ENCODE results near the gene PEX14. TPM values are rescaled to one million over a fixed set of nuclear protein-coding genes. Genes with fewer than 3 reads are reported as not detected.

PEX14 gene
- polyA plus RNA-seq, 1 donor (not counting 4 experiments of a cell fraction or from before 2014, with no cell fraction given), result 8.4 TPM

GRCh38 chr1:10484521-10484920, 9.8 kb downstream of the PEX14 start:
- Histone ChIP-seq H3K4me3 (ENCODE audit: control insufficient read depth in 2 of 3, extremely low read depth in 1 of 3, insufficient read depth in 2 of 3, low read depth in 1 of 3, low read length in 3 of 3) (no peak overlapping the region), H3K27ac (ENCODE audit: control insufficient read depth, insufficient read depth, low read length) (no peak overlapping the region), H2AFZ (ENCODE audit: control insufficient read depth, low read length) (no peak overlapping the region), H4K20me1 (ENCODE audit: control insufficient read depth, extremely low read depth, insufficient read depth, low read length) (no peaks in the 10 kb centered on the region), H3K4me2 (ENCODE audit: control insufficient read depth, extremely low read depth, insufficient read depth, low read depth, low read length) (no peak overlapping the region), H3K4me1 (ENCODE audit: control insufficient read depth, extremely low read depth, insufficient read depth, low read length) (peaks cover 2% of the 10 kb centered on the region), H3K79me2 (ENCODE audit: control insufficient read depth, insufficient read depth, low read length) (peaks cover 88% of the 10 kb centered on the region), H3K9ac (ENCODE audit: control insufficient read depth, extremely low read depth, insufficient read depth, low read length) (no peak overlapping the region), H3K36me3 (ENCODE audit: control insufficient read depth in 2 of 2, extremely low read depth in 1 of 2, insufficient read depth in 2 of 2, low read length in 2 of 2) (no peaks in the 10 kb centered on the region), H3K27me3 (ENCODE audit: control insufficient read depth, extremely low read depth, insufficient read depth, low read length) (no peaks in the 10 kb centered on the region), H3K9me3 (ENCODE audit: control insufficient read depth, low read depth, low read length) (no peaks in the 10 kb centered on the region), H3K9me1 (ENCODE audit: control insufficient read depth, extremely low read depth, insufficient read depth, low read length) (no peaks in the 10 kb centered on the region)
- dilution Hi-C loops (cut with MboI; ENCODE audit: extremely low pct_ligation_motif_present, low sequenced_read_pairs), result no loop called here
- TF ChIP-seq CTCF (optimal IDR thresholded peaks at IDR 0.05 in 1 of 3, IDR thresholded peaks at IDR 0.05 in 1 of 3, conservative IDR thresholded peaks at IDR 0.05 in 1 of 3; ENCODE audit: extremely low read depth in 1 of 3, insufficient read depth in 2 of 3, low read length in 3 of 3) (no peak), EZH2 (IDR thresholded peaks at IDR 0.05; ENCODE audit: low read length) (no peak)
- FAIRE-seq (no peak), DNase-seq (ENCODE audit: low read depth, low spot score) (no peak)

GRCh38 chr1:10489291-10490055, 14.7 kb downstream of the PEX14 start:
- H2AFZ ChIP-seq (ENCODE audit: control insufficient read depth, low read length), result no peak overlapping the region
- H3K9ac ChIP-seq (ENCODE audit: control insufficient read depth, extremely low read depth, insufficient read depth, low read length), result no peak overlapping the region
- DNase-seq (ENCODE audit: low read depth, low spot score) (no peak), FAIRE-seq (no peak)
- H3K36me3 ChIP-seq (ENCODE audit: control insufficient read depth in 2 of 2, extremely low read depth in 1 of 2, insufficient read depth in 2 of 2, low read length in 2 of 2), result peaks cover 0 to 4% of the 10 kb centered on the region in 2 experiments
- no peak overlapping the region for H3K4me2 ChIP-seq (ENCODE audit: control insufficient read depth, extremely low read depth, insufficient read depth, low read depth, low read length)
- peaks cover 2% of the 10 kb centered on the region for H3K4me1 ChIP-seq (ENCODE audit: control insufficient read depth, extremely low read depth, insufficient read depth, low read length)
- TF ChIP-seq CTCF (optimal IDR thresholded peaks at IDR 0.05 in 1 of 3, IDR thresholded peaks at IDR 0.05 in 1 of 3, conservative IDR thresholded peaks at IDR 0.05 in 1 of 3; ENCODE audit: extremely low read depth in 1 of 3, insufficient read depth in 2 of 3, low read length in 3 of 3) (no peak), EZH2 (IDR thresholded peaks at IDR 0.05; ENCODE audit: low read length) (no peak)
- dilution Hi-C loops (cut with MboI; ENCODE audit: extremely low pct_ligation_motif_present, low sequenced_read_pairs), result no loop called here
- H3K27ac ChIP-seq (ENCODE audit: control insufficient read depth, insufficient read depth, low read length), result no peak overlapping the region
- H3K79me2 ChIP-seq (ENCODE audit: control insufficient read depth, insufficient read depth, low read length), result peaks cover 90% of the 10 kb centered on the region
- no peaks in the 10 kb centered on the region for H3K9me1 ChIP-seq (ENCODE audit: control insufficient read depth, extremely low read depth, insufficient read depth, low read length)
- no peaks in the 10 kb centered on the region for H4K20me1 ChIP-seq (ENCODE audit: control insufficient read depth, extremely low read depth, insufficient read depth, low read length)
- H3K4me3 ChIP-seq (ENCODE audit: control insufficient read depth in 2 of 3, extremely low read depth in 1 of 3, insufficient read depth in 2 of 3, low read depth in 1 of 3, low read length in 3 of 3), result no peak overlapping the region
- H3K27me3 ChIP-seq (ENCODE audit: control insufficient read depth, extremely low read depth, insufficient read depth, low read length), result no peaks in the 10 kb centered on the region
- H3K9me3 ChIP-seq (ENCODE audit: control insufficient read depth, low read depth, low read length), result no peaks in the 10 kb centered on the region

Measured in keratinocyte (primary cell).